ENCODE results near the gene RIC8B.

The RIC8B gene

GRCh38 chr12:106897981-106898901, 123.8 kb downstream of the RIC8B start:
- no peak for TF ChIP-seq CTCF (conservative IDR thresholded peaks at IDR 0.05; ENCODE audit: low read depth, low read length)
- DNase-seq (ENCODE audit: low read depth), result no peak
- H3K4me3 ChIP-seq (ENCODE audit: low read depth, low read length), result no peak overlapping the region

- DNase-seq (ENCODE audit: low read depth), result no peak
- TF ChIP-seq CTCF (conservative IDR thresholded peaks at IDR 0.05; ENCODE audit: low read depth, low read length), result no peak
- H3K4me3 ChIP-seq (ENCODE audit: low read depth, low read length), result no peak overlapping the region
These were observed 126.1 kb downstream of the RIC8B start for GRCh38 chr12:106900554-106900953.

- no peak for TF ChIP-seq CTCF (conservative IDR thresholded peaks at IDR 0.05; ENCODE audit: low read depth, low read length)
- DNase-seq (ENCODE audit: low read depth), result no peak
- H3K4me3 ChIP-seq (ENCODE audit: low read depth, low read length), result no peak overlapping the region
These were observed 126.8 kb downstream of the RIC8B start for GRCh38 chr12:106901276-106901675.

- TF ChIP-seq CTCF (conservative IDR thresholded peaks at IDR 0.05; ENCODE audit: low read depth, low read length), result no peak
- no peak for DNase-seq (ENCODE audit: low read depth)
- H3K4me3 ChIP-seq (ENCODE audit: low read depth, low read length), result no peak overlapping the region
These were observed 127.6 kb downstream of the RIC8B start for GRCh38 chr12:106902053-106902452.

GRCh38 chr12:106903241-106903945, 128.9 kb downstream of the RIC8B start:
- TF ChIP-seq CTCF (conservative IDR thresholded peaks at IDR 0.05; ENCODE audit: low read depth, low read length), result no peak
- peak overlapping the region; percentile 59 for H3K4me3 ChIP-seq (ENCODE audit: low read depth, low read length)
- DNase-seq (ENCODE audit: low read depth), result peak; percentile 61

GRCh38 chr12:106906715-106907114, 132.2 kb downstream of the RIC8B start:
- no peak for DNase-seq (ENCODE audit: low read depth)
- H3K4me3 ChIP-seq (ENCODE audit: low read depth, low read length), result no peak overlapping the region
- TF ChIP-seq CTCF (conservative IDR thresholded peaks at IDR 0.05; ENCODE audit: low read depth, low read length), result no peak

All from choroid plexus epithelial cell (primary cell).